ENCODE data around the gene MCM10. TPM values are rescaled to one million over a fixed set of nuclear protein-coding genes. Genes with fewer than 3 reads are reported as not detected.
"Not testable (repeated sequence)": the region's sequence is repeated elsewhere in the genome, so short reads cannot be mapped to it uniquely, and the experiment has no call there.

Gene MCM10
- total RNA-seq: 1 to 10 TPM; 1.3 TPM
- long read RNA-seq: 0 reads

- intact Hi-C loops (cut with DNase I): loop anchor here (1.0 to 10.0 kb wide), 5 partner anchors 124 to 376 kb away; no protein-coding TSS in a partner anchor
- DNase-seq: peak; percentile 98
- ATAC-seq: peak; percentile 100
Observed at GRCh38 chr10:13160934-13161856, at the start of gene MCM10. Gene MCM10, plus strand, starts transcription at chr10:13161558. Its CDS starts 2,645 bp downstream, at chr10:13164203.

- no peak for ATAC-seq
- intact Hi-C loops (cut with DNase I): no loop called here
- DNase-seq: no peak
Observed at GRCh38 chr10:13113544-13113943, 47.8 kb upstream of the MCM10 start.

- ATAC-seq (peak; percentile 49 to 51), DNase-seq (no peak)
- intact Hi-C loops (cut with DNase I): no loop called here
Observed at GRCh38 chr10:13115832-13116803, 45.2 kb upstream of the MCM10 start.

GRCh38 chr10:13117841-13118783, 43.2 kb upstream of the MCM10 start:
- intact Hi-C loops (cut with DNase I): no loop called here
- DNase-seq (no peak), ATAC-seq (peak; percentile 27 to 55)

- no peak for ATAC-seq
- intact Hi-C loops (cut with DNase I): no loop called here
- no peak for DNase-seq
Observed at GRCh38 chr10:13118784-13119410, 42.5 kb upstream of the MCM10 start.

- no peak for DNase-seq
- ATAC-seq: peak; percentile 10 to 51
- intact Hi-C loops (cut with DNase I): no loop called here
Observed at GRCh38 chr10:13120786-13121499, 40.4 kb upstream of the MCM10 start.

GRCh38 chr10:13121500-13121854, 39.9 kb upstream of the MCM10 start:
- DNase-seq: no peak
- peak; percentile 34 for ATAC-seq
- intact Hi-C loops (cut with DNase I): no loop called here

GRCh38 chr10:13136651-13137050, 24.7 kb upstream of the MCM10 start:
- intact Hi-C loops (cut with DNase I): no loop called here

GRCh38 chr10:13139150-13139549, 22.2 kb upstream of the MCM10 start:
- intact Hi-C loops (cut with DNase I): no loop called here

More at GRCh38 chr10:13136651-13137050, 24.7 kb upstream of the MCM10 start:
- DNase-seq: no peak
- ATAC-seq: no peak

GRCh38 chr10:13139676-13140075, 21.7 kb upstream of the MCM10 start:
- DNase-seq: no peak
- intact Hi-C loops (cut with DNase I): no loop called here
- ATAC-seq: no peak

More at GRCh38 chr10:13139150-13139549, 22.2 kb upstream of the MCM10 start:
- DNase-seq (no peak), ATAC-seq (no peak)

- DNase-seq: no peak
- intact Hi-C loops (cut with DNase I): no loop called here
- no peak for ATAC-seq
Observed at GRCh38 chr10:13140627-13141190, 20.6 kb upstream of the MCM10 start.

GRCh38 chr10:13143766-13144165, 17.6 kb upstream of the MCM10 start:
- intact Hi-C loops (cut with DNase I): no loop called here
- ATAC-seq (no peak), DNase-seq (no peak)

- ATAC-seq: no peak
Observed at GRCh38 chr10:13144814-13145213, 16.5 kb upstream of the MCM10 start.

GRCh38 chr10:13146379-13146778, 15.0 kb upstream of the MCM10 start:
- no peak for DNase-seq
- intact Hi-C loops (cut with DNase I): no loop called here
- no peak for ATAC-seq

More at GRCh38 chr10:13144814-13145213, 16.5 kb upstream of the MCM10 start:
- intact Hi-C loops (cut with DNase I): no loop called here
- DNase-seq: no peak

GRCh38 chr10:13147161-13147560, 14.2 kb upstream of the MCM10 start:
- intact Hi-C loops (cut with DNase I): no loop called here
- DNase-seq (no peak), ATAC-seq (no peak)

- DNase-seq (no peak), ATAC-seq (no peak)
- intact Hi-C loops (cut with DNase I): no loop called here
Observed at GRCh38 chr10:13152296-13152695, 9.1 kb upstream of the MCM10 start.

- intact Hi-C loops (cut with DNase I): not testable (repeated sequence)
Observed at GRCh38 chr10:13155860-13156259, 5.5 kb upstream of the MCM10 start.

More at GRCh38 chr10:13155860-13156259, 5.5 kb upstream of the MCM10 start:
- not testable (repeated sequence) for ATAC-seq, DNase-seq
